GM19193 (cell line): Measurements from ENCODE around the gene DHRS1.

Experiments
- POLR2A ChIP-seq: IDR thresholded peaks from 4 replicates; pipeline ENCODE4 v1.6.1; 2011; ENCODE audit not compliant: insufficient read depth, insufficient read length; ENCODE audit errors: extremely low read depth

DHRS1 gene

DNA sequence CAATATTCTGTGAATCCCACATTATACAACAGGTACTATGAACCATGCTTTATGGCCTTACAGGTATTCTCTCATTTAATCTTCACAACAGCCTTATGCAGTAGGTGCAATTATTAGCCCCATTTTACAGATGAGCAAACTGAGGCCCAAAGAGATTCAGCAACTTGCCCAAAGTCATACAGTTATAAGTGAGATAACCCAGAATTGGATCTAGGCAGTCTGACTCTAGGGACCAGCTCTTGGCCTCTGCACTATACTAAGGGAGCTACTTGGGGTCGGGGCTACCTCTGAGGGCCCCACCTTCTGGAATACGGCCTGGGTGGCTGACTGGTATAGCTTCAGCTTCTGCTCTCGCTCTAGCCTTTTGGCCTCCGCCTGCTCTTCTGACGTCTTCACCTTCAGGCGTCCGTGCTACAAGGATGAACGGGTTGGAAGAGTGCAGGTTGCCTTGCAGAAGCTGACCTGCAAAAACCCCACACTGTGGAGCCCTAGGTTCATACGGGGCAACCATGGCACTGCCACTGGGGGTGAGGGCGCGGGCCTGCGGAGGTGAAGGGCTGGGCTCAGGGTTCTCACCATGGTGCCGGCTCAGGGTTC is 28.9 kb downstream of the DHRS1 start:
- no peak for TF ChIP-seq POLR2A

GRCh38 chr14:24269910-24270536 is 29.6 kb downstream of the DHRS1 start:
- no peak for TF ChIP-seq POLR2A

GRCh38 chr14:24269368-24269767 is 30.2 kb downstream of the DHRS1 start:
- no peak for TF ChIP-seq POLR2A

DNA sequence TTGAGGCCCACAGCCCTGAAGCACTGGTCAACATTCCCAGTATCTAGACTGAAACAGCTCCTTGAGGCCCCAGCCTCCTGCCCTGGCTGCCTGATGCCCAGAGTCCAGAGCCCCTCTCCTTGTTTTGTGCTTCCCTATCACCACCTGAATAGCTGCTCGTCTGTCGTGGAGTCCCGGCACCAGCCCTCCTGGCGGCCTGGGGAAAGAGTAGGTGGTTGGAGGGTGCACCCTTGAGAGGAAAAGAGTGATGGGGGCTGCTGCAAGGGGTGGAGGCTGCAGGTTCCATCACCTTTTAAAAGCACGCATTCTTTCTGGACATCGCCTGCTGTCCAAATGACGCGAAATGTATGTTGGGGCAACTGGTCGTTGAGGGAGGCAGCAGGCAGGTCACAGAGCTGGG is 31.4 kb downstream of the DHRS1 start:
- no peak for TF ChIP-seq POLR2A

DNA sequence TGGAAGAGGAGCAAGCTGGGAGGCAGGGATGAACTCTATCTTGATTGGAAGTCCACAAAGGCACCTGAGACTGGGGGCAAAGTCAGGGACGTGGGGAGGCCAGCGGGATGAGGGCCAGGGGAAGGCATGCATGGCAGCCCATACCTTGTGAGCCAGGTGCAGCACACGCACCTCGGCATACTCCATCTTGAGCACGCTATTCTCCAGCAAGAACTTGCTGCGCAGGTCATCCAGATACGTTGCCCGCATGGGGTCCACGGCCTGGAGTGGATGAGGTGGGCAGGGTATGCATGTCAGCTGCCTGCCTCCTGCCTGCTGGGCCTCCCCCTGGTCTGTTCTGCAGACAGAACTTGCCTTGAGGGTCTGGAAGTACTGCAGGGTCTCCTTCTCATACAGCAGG is 32.1 kb downstream of the DHRS1 start:
- no peak for TF ChIP-seq POLR2A

DNA sequence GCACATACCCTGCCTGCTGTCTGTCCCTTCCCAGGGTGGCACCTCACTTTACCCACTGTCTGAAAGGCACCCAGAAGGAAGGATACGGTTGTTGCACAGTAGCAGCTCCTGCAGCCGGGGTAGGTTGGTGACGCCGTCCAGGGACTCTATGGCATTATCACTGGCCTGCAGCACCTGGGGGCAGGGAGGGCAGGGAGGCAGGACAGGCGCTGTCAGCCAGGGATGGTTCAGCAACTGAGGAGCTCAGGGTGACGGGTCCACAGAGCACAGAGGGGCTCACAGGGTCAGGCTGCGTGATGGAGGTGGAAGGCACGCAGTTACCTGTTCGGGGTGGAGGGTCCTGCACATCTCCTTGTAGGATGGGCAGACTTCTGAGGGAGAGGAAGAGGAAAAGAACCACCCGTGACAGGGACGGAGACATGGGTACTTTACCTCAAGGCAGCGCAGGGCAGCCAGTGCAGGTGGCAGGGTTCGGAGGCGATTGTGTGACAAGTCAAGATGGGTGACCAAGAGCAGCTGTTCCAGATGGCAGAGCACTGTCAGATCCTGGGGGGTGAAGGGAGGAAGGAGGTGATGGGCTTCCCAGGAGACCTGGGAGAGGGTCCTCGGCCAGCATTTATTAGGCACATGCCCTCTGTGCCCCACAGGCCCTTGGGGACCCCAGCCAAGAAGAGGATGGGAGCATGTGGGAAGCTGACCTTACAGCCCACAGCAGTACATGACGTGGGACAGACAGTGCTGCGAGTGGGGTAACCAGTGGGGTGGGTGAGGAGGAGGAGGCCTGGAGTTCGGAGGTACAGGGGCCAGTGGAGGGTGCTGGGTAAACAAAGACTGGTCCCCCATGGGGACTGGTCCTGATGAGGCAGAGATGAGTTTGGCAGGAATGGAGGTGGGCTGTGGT is 33.0 kb downstream of the DHRS1 start:
- TF ChIP-seq POLR2A = no peak

- TF ChIP-seq POLR2A = no peak
These were observed 35.3 kb downstream of the DHRS1 start for GRCh38 chr14:24264298-24264697.

GRCh38 chr14:24263848-24264247 is 35.7 kb downstream of the DHRS1 start:
- TF ChIP-seq POLR2A = no peak

DNA sequence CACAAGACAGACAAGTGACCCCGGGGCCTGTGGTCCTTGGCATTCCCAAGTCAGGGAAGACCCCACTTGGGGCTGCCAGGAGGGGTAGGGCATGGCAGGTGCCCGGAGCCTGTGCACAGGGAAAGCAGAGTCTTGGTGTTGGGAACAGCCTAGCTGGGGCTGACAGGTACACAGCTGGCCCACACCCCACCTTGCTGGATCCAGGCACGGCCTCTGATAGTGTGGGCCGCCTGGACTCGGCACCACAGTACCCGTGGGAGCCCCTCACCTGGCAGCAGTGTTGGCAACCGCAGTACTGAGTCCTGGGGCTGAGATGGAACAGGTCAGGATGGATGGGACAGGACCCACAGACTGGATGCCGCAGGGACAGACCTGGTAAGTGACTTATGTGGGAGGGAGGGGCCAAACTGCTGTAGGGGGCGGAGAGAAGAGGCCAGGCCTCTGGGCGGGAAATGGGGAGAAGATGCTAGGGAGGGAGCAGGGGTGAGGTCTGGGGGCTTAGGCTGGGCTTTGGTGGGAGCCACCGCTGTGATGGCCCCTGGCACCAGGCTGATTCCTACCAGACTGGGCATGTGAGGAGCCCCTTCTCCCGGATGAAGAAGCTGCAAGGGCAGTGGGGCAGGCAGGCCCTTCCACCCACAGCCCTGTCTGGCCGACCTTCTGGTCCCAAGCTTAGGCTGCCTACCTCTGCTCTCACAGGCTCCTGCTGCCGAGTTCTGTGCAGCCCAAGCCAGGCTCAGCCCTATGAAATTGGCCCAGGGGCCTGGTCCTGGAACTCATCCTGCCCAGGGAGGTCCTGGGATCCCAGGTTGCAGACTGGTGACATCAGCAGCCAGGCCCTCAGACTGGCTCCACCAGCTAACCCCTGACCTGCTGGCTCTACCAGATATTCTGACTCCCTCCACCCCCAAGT is 36.5 kb downstream of the DHRS1 start, which contains the start of gene TGM1:
Gene TGM1 (minus strand): TSS at position 357 of the 913 bp plus-strand sequence. CDS start 825 bp downstream, outside the sequence.
- TF ChIP-seq POLR2A = no peak

- TF ChIP-seq POLR2A = no peak
These were observed 37.6 kb downstream of the DHRS1 start for GRCh38 chr14:24261969-24262327.

DNA sequence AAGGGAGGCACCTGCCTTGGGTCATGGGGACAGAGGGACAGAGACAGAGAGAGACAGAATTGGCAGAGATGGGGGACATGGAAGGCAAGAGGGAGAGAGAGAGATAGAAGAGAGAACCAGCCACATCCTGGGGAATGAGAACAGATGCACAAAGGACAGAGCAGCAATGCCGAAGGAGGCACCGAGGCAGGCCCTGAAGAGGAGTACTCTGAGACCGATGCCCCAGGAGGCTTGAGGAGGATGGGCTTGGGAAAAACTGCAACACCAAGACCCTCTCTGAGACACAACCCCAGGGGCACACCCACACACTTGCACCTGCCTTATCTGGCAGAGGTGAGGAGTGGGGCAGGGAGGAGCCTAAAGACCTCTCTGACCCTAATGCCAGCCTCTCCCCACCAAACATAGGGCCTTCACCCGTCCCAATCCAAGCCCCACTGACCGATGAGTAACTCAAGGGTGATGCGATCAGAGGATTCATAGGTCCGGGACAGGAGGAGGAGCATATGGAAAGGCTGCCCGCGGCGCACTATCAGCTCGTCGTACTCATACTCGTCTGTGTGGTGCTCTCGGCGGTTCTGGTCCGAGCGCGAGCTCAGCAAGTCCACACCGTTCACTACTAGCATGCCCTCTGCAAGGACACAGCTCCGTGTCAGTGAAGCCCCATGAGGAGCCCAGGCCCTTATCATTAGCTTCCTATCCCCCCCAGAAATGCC is 38.2 kb downstream of the DHRS1 start:
- TF ChIP-seq POLR2A = no peak

GRCh38 chr14:24260780-24261157 is 38.8 kb downstream of the DHRS1 start:
- TF ChIP-seq POLR2A = no peak

- TF ChIP-seq POLR2A = no peak
These were observed 39.4 kb downstream of the DHRS1 start for GRCh38 chr14:24260026-24260779.

GRCh38 chr14:24259282-24260025 is 40.1 kb downstream of the DHRS1 start:
- no peak for TF ChIP-seq POLR2A
